Activated T-cell treated with anti-CD3 and anti-CD28 coated beads for 48 hours (primary cell): ENCODE results near the gene RTL9.

Experiments used
- DNase-seq: peaks from one replicate; pipeline ENCODE4 v3.0.0-alpha.2; 2020; ENCODE audit warnings: low read depth

The RTL9 gene

DNA sequence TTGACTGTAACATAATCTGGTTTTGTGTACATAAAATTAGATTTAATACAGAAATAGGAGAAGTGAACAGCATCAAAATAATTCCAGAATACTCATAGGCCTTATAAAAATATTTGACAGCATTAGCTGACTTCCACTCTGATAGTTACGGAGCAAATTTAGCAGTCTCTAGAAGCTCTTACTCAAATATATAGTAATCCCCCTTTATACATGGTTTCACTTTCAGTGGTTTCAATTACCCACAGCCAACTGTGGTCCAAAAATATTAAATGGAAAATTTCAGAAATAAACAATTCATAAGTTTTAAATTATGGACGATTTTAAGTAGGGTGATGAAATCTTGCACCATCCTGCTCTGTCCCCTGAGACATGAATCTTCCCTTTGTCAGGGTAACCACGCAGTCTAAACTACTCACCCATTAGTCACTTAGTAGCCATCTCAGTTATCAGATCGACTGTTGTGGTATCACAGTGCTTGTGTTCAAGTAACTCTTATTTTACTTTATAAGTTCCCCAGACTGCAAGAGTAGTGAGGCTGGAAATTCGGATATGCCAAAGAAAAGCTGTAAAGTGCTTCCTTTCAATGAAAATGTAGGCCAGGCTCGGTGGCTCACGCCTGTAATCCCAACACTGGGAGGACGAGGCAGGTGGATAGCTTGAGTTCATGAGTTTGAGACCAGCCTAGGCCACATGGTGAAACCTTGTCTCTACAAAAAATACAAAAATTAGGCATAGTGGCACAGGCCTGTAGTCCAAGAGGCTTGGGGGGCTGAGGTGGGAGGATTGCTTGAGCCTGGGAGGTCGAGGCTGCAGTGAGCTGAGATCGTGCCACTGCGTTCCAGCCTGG, 17.2 kb upstream of the RTL9 start:
- DNase-seq = no peak

DNA sequence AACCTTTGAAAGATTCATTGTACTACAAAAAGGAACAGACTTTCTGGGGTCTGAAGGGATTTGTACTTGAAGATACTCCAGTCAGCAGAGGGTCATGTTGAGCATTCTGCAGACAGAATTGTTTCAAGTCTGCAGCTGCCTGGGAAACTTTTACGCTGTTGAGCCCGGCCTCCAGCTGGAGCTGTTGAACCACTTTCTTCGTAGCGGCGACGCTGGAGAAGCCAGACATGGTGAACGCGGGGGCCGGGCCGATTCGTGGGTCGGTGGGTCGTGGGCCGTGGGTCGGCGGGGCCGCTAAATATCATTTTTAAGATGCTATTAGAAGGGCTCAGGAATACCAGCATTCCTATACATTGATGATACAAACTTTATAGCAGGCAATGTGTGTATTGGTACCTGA, 12.0 kb upstream of the RTL9 start:
- no peak for DNase-seq

DNA sequence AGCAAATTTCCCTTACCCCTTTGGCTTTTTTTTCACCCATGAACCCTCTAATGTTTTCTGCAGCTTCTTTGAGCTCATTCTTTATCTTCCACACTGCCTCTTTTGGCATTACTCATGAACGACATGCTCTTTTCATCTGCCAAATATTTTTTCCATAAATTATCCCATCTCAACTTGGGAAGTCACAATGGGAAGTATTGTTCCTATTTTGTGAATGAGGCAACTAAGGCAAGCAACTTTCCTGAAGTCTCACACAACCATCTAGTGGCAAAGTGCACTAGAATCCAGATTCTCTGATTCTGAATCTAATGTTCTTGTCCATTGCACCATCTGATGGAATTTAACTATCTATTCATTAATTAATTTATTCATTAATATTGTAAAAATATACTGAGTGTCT, 625 bp downstream of the RTL9 start:
- DNase-seq = no peak

DNA sequence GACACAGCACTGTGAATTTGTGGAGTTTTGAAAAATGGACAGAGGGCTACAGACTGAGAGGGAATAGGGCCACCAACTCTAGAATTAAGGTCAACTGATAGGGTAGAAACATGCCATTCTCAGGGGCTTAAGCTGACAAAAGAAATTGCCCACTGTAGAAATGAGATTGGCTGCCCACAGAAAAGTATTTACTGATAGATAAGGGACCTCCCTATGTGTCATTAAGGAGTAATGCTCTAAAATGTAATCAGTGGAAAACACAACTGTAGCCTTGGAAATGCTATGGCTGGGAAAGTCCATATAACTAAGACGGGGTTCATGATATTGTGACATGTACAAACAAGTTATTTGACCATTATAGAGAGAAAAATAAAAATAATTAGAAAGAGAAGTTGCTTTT, 4.6 kb downstream of the RTL9 start:
- DNase-seq = no peak

DNA sequence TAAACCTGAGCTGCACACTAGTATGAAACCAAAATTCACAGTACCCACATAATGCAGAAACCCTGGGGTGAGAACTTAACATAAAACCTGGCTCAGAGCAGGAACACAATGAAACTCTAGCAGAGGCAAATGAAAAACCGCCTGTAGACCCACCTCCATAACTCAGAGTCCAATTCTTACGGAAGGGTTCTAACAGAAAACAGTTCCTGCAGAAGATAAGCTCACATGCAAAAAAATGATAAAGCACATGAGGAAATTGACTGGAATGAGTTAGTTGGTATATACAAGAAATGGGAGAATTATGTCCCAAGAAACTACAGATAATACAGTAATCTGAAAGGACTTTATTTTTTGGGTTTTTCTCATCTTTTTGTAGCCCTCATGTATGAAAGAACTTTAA, 14.7 kb downstream of the RTL9 start:
- no peak for DNase-seq

DNA sequence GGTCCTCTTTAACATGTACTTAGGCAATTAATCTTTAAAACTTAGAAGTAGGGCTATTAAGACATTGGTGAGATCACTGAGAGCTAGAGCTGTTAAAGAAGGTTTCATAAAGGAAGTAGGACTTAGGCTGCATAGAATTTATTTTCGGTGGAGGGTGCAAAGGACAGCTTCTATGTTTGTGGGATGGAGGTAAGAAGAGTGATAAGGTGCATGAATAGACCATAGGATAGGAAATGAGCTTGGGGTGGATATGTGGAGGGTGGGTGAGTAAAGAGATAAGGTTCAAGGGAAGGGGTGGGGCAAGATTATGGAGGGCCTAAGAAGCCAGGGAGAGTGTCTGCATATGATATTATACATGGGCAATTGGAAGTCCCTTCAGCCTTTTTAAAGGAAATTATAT, 15.9 kb downstream of the RTL9 start:
- DNase-seq = no peak

DNA sequence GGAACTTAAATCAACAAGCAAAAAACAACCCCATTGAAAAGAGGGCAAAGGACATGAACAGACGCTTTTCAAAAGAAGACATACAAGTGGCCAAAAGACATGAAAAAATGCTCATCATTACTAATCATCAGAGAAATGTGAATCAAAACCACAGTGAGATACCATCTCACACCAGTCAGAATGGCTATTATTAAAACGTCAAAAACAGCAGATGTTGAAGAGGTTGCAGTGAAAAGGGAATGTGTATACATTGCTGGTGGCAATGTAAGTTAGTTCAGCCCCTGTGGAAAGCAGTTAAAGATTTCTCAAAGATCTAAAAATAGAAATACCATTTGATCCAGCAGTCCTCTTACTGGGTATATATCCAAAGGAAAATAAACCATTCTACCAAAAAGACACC, 22.6 kb downstream of the RTL9 start:
- DNase-seq = no peak

DNA sequence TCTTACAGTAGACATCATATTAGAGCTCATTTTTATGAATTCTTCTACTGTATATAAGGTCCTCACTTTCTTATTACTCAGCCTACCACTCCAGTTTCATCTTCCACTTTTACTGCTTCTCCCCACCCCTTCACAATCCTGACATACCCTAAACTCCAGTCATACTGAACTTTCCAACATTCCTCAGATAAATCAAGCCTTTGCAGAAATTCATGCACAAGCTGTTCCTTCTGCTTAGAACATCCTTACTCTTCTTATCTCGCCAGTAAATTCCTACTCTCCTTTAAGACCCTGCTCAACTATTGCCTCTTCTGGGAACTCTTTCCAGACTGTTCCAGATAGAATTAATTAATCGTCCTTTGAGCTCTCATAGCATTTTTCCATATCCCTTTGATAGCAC, 24.8 kb downstream of the RTL9 start:
- DNase-seq = no peak

DNA sequence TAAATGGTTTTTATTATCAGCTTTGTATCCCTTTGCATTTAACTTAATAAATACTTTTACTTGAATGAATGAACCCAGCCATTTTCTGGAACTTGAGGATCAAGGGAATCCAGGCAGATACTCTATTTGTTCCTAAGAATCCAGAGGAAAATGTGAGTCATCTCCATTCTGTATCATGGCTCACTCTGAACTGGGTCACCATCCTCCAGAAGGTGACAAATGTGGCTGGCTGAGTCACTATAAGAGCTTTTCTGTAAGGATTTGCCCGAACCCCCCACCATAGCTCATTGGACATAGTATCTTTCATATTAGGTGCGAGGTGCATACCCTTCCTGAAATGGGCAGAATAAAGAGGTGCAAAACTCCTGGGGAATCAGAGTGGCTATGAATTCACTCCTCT, 25.8 kb downstream of the RTL9 start:
- DNase-seq = no peak

DNA sequence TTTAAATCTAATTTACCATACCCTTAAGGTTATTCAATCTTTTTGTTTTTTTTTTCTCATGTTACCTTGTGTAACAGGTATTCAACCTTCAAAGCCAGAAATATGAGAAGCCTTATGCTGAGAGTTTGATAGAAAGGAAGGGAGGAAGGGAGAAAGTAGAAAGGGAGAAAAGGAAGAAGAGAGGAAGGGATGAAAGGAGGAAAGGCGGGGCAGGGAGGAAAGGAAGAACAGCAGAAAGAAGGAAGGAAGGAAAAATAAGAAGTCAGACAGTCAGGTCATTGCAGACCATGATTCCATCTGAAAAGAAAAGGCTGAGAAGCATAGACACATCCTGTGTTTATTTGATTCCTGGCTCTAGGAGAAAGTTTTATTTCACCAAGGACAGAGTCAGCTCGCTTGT, 30.9 kb downstream of the RTL9 start:
- DNase-seq = no peak

DNA sequence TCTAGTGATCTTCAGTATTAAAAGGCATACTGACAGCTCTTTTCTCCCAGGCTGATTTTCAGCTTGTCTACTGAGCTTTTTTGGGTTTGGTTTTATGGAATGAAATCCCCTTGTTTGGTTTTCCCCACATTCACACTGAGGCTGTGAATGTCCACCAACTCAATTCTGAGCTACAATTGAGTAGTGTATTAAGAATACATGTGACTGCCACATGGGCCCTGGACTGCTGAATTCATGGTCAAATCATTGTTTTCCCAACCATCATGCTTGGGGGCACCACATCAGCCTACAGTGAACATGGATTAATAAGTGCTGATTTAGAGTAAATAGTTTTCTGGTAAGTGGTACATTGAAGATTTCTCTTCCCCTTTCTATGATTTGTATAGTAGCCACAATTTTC, 32.4 kb downstream of the RTL9 start:
- DNase-seq = no peak

DNA sequence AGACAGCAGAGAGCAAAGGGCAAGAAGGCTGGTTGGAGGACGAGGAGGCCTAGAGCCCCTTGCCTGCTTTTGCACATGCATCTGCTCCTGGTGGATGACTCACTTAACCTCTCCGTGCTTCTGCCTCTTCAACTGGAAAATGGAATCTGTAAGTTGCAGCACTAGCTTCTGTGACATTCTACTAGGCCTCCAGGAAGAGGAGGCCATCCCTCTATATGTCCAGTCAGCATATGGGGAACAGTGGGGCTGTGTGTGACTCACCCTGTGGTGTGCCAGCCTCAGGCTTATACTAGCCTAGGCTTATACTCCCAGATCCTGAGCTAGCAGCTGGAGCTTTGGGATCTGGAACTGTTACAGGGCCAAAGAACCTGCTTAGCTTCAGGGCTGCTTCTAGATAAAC, 36.0 kb downstream of the RTL9 start:
- DNase-seq = no peak

DNA sequence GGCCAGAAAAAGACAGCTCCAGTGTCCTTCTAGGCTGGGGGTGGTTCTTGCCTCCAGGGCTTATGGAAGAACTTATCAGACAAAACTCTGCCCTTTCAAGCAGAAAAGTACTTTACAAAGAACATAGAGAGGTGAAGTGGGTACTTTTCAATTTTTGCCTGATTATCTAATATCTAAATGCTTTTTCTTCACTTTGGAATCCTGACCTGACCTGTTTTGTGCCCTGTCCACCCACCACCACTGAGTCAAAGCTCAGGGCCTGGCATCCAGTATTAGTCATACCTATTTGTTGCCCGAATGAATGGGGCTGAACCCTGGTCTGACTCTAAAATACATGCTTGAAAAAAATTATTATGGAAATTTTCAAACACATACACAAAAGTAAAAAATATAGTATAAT, 37.2 kb downstream of the RTL9 start:
- DNase-seq = no peak

DNA sequence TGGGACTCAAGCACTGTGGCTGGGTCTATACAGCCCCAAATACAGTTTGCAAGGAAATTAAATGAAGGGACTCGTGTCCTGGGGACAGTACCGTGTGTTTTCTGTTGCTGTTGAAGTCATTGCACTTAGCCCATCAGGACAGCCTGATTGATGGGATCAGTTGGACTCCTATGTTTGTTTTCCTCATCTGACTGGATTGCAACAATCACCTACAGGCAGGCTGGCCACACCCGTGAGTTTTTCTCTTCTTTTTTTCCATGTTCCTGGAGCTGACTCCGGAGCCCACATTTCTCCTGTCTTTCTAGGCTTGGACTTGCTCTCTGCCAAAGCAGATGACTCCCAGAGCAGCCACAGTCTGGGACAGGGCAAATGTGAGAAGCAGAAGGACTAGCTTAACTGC, 38.1 kb downstream of the RTL9 start:
- DNase-seq = no peak

DNA sequence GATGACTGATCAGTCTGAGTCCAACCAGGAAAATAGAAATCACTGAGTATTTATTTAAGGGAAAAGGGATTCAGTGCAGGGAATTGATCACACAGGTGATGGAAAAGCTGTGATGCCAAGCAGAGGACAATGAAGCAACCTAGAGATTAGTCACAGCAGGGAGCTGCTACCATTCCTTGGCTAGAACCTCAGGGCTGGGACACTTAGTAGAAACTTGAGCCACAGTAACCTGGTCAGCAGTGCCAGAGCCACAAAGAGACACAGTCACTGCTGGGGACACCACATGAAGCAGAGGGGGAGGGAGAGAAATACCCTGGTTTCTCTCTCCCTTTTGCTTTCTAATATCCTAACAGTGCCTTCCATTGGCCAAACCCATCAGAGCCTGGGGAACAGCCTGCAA, 38.7 kb downstream of the RTL9 start:
- DNase-seq = no peak

DNA sequence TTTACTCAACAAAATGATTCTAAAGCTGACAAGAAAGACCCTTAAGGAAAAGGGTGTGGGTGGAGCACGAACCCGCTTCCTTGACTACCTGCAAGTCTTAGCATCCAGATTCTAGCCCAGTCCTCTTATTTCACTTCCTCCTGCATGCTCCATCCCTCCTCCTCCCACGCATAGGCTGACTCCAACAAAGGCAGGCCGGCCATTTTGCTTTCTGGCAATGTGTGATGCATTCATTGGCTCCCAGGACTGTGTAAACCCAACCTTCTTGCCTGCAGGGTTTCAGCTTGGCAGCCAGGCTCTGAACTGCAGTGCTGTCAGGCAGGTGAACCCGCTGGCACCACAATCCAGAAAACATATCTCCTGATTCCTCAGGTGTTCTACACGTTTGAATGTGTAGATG, 39.3 kb downstream of the RTL9 start:
- no peak for DNase-seq

DNA sequence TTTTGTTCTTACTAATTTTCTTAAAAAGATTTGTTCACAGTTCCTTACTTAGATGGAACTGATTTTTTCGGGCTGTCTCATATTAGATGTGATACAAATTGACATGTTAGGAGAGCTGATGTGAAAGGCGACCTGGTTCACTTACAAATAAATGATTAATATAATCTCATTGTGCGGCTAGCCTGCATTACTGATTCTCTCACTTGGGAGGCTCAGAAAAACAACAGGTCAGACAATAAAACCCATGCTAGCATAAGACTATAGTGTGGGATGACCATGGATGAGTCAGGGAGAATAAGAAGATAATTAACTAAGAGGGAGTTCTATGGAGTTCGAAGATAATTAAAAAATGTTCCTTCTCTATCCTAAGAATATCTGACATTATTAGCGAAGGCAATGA, 40.8 kb downstream of the RTL9 start:
- no peak for DNase-seq

DNA sequence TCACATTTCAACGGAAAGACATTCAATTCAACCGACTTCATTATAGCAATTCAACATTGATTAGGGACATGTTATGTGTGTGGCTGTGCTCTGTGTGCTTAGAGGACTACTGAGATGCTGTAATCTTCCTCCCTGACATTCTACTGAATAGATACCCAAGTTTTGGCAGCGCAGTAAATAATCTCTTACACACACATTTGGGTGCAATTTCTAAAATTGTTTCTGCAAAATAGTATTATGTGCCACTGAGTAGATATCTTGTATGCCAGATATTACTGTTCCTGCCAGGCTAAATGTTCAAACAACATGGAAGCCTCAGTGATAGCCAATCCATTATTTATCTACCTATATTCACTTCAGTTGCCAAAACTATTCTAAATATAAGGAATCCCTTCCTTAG, 41.3 kb downstream of the RTL9 start:
- no peak for DNase-seq

DNA sequence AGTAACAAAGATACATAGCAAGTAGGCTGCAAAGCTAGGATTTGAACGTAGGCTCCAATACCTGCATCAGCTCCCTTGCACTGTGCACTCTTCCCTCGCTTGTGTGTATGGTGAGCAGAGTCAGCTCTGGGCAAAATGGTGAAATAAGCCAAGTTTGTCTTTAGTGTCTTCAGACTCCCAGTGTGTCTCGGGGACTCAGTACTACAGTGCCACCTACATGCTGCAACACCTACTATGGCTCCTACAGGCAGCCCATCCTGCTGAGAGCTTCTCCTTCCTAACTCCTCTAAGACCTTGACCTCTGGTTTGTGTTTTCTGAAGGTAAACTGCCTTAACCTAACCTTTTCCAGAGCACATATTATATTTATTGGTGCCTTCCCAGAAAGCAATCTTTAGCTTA, 42.5 kb downstream of the RTL9 start:
- no peak for DNase-seq

DNA sequence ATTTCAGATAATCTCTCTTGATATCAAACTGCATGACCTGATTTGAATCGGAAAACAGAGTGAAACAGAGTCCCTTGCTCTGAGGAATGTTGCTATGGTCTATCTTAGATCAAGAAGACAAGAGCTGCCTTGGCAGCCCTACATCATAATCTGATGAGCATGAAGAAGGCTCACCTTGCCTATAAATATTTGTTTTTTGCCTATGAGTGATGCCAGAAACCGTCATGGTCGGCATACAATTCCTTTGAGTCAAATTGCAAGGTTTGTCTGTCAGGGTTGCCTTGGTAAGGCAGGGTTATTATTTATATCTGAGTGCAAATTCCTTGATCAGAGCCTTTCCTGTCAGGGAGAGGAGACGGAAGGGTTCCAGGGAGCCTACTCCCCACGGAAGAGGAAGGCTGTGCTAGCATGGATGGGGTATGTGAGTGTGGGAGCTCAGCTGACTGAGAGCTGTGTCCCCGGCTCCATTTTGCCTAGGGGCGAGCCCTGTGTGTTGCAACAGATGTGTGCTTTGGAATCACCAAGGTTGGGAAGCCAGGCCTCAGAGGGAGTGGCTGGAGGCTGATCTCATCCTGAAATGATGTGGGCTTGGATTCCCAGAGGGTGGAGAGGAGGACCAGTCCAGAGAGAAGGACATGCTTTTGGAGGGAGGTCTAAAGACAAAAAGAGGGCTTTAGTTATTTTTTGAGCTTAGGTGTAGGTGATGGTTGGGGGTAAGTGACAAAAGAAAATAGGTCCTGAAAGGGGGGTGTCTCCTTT, 43.6 kb downstream of the RTL9 start:
- no peak for DNase-seq

DNA sequence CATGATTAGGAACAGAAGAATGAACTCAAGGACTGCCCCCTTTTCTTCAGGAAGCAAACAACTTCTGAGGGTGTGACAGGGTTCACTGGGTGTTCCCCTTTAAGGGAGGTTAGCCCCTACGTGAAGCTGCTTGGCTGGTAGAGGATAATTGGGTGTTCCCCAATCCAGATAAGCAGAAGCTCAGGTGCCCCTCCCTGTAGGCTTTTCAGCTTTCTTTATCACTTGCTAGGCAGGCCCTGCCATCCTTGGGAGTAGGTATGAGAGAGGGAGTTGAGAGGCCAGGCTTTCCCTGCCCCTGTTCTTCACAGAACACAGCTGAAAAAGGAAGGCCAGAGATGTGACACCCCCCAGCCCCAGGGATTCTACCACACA, 44.2 kb downstream of the RTL9 start:
- DNase-seq = no peak

DNA sequence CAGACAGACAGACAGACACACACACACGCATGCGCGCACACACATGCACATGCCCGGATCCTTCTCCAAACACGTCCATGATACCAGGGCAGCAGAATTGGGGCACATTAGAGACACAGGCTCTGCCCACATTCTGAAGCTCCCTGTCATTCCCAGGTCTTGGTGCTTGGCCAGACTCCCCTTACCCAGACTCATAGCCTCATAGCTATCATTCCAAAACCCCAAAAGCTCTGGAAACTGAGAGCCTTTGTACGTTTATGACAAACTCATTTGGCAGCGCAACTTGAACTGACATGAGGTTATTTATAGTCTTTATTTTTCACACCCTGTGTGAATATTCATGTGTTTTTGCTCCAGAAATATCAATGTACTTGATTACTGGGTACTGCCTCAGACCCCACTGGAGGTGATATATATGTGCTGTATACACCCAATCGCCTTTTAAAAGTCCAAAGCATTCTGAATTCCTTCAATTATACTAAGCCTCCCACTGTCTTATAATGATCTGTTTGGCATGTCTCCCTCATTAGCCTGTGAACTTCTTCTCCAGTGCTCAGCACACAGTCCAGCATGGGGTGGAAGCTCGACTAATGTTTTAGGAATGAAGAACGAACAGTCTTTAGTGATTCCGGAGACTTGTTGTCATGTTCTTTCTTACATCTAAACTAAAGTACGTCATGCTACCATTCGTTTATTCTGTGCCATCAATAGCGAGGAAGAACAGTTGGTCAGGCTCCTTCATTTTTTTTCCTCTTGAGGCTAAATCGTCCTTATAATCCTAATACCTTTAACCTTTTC, 45.0 kb downstream of the RTL9 start:
- no peak for DNase-seq

DNA sequence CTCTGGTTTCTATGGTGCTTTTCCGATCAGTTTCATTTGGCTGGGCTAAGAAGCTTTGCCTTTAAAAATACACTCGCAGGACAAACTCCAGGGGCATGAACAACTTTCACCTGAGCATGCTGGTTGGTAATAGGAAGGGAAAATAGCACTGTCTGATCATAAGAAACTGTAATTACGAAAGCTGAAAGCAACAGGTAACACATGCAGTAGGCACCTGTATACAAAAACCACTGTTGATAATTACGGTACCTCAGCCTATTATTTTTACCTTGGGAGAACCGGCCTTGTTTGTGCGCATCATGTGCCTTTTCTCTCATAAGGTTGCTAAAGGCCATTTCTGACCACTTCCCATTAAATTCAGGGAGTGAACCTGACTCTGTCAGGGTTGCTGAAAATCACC, 45.7 kb downstream of the RTL9 start:
- DNase-seq = no peak
